Measurements from ENCODE around the gene MYO10. TPM values are rescaled to one million over a fixed set of nuclear protein-coding genes. Genes with fewer than 3 reads are reported as not detected.
"Not testable (repeated sequence)": the region's sequence is repeated elsewhere in the genome, so short reads cannot be mapped to it uniquely, and the experiment has no call there.

Gene MYO10
- not detected for total RNA-seq

DNA sequence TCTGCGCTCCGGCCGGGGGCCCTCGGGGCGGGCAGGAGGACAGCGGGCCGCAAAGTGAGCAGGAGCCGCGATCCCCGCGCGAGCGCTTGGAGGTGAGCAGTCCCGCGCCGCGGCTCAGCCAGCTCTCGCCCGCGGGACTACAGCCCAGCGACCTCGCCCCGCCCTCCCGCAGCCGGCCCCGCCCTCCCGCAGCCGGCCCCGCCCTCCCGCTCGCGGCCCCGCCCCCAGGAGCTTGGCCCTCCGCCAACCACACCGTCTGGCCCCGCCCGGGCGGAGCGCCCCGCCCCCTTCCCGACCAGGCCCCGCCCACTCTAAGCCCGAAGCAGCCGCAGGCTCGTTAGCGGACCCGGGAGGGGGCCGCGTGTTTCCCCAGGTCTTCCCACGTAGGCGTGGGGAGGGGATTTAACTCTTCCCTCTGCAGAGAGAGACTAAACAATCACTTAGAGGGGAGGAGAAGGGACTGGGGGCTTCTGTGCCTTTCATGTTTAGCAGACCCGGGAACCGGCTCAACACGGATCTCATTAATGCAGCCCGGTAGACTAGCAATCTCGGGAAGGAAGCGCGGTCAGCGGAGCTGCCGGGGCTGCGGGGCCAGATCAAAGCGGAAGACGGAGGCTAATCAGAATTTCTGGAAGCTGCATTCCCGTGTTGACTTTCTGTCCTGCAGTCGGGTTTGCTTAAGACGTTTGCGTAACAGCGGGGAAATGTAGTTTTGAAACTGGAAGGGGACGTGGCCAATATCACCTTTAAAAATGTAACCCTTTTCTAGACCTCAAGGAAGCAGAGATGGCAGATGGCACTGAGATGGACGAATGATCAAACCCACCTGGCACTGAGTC, at the start of gene MYO10:
Gene MYO10 (minus strand): TSS at position 139 of the 839 bp plus-strand sequence. CDS start 480 bp downstream, outside the sequence.
- H3K36me3 Mint-ChIP-seq: no peaks in the 10 kb centered on the region
- peaks cover 13% of the 10 kb centered on the region for H3K4me1 Mint-ChIP-seq
- POLR2A ChIA-PET: interaction anchor here (0.5 to 0.7 kb wide), 2 partner anchors 253 to 469 kb away, joined by 3 read pairs; no protein-coding TSS in a partner anchor
- H3K9me3 Mint-ChIP-seq: no peaks in the 10 kb centered on the region
- DNase-seq (peak; percentile 64), ATAC-seq (ENCODE audit: low read depth) (peak; percentile 83)
- H3K27me3 Mint-ChIP-seq: peaks cover 52% of the 10 kb centered on the region
- H3K27ac Mint-ChIP-seq: no peak within 1 kb of the TSS
- H3K4me3 Mint-ChIP-seq: peak within 1 kb of the TSS; percentile 72

DNA sequence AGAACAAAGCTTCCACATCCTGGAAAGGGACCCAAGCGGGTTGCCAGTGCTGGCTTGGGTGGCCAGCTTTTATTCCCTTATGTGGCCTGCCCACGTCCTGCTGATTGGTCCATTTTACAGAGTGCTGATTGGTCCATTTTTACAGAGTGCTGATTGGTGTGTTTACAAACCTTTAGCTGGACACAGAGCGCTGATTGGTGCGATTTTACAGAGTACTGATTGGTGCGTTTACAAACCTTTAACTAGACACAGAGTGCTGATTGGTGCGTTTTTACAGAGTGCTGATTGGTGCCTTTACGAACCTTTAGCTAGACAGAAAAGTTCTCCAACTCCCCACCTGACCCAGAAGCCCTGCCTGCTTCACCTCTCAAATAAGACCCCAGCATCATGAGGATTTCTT, 49.2 kb upstream of the MYO10 start:
- H3K36me3 Mint-ChIP-seq; DNase-seq; POLR2A ChIA-PET; H3K4me1 Mint-ChIP-seq; H3K9me3 Mint-ChIP-seq; ATAC-seq (ENCODE audit: low read depth); H3K4me3 Mint-ChIP-seq; H3K27me3 Mint-ChIP-seq; H3K27ac Mint-ChIP-seq: not testable (repeated sequence)

GRCh38 chr5:16983972-16984371, 47.9 kb upstream of the MYO10 start:
- Mint-ChIP-seq H3K4me3 (no peak overlapping the region), H3K27ac (no peak overlapping the region), H3K27me3 (no peaks in the 10 kb centered on the region), H3K36me3 (no peaks in the 10 kb centered on the region), H3K9me3 (no peaks in the 10 kb centered on the region), H3K4me1 (no peaks in the 10 kb centered on the region)
- POLR2A ChIA-PET: no interaction called here
- no peak for ATAC-seq (ENCODE audit: low read depth)
- DNase-seq: no peak

- Mint-ChIP-seq H3K36me3 (no peaks in the 10 kb centered on the region), H3K4me1 (no peaks in the 10 kb centered on the region)
Observed at GRCh38 chr5:16983022-16983639, 47.0 kb upstream of the MYO10 start.

GRCh38 chr5:16981700-16982099, 45.6 kb upstream of the MYO10 start:
- ATAC-seq (ENCODE audit: low read depth): no peak
- Mint-ChIP-seq H3K36me3 (no peaks in the 10 kb centered on the region), H3K27ac (no peak overlapping the region), H3K27me3 (no peaks in the 10 kb centered on the region), H3K4me1 (no peaks in the 10 kb centered on the region), H3K4me3 (no peak overlapping the region), H3K9me3 (no peaks in the 10 kb centered on the region)
- no peak for DNase-seq
- POLR2A ChIA-PET: no interaction called here

More at GRCh38 chr5:16983022-16983639, 47.0 kb upstream of the MYO10 start:
- DNase-seq (no peak), ATAC-seq (ENCODE audit: low read depth) (no peak)
- POLR2A ChIA-PET: no interaction called here
- H3K9me3 Mint-ChIP-seq: no peaks in the 10 kb centered on the region
- no peak overlapping the region for H3K4me3 Mint-ChIP-seq
- no peaks in the 10 kb centered on the region for H3K27me3 Mint-ChIP-seq
- no peak overlapping the region for H3K27ac Mint-ChIP-seq

- Mint-ChIP-seq H3K4me3 (no peak overlapping the region), H3K9me3 (no peaks in the 10 kb centered on the region), H3K36me3 (no peaks in the 10 kb centered on the region), H3K4me1 (no peaks in the 10 kb centered on the region), H3K27me3 (no peaks in the 10 kb centered on the region), H3K27ac (no peak overlapping the region)
- no peak for ATAC-seq (ENCODE audit: low read depth)
- POLR2A ChIA-PET: no interaction called here
- no peak for DNase-seq
Observed at GRCh38 chr5:16980983-16981382, 44.9 kb upstream of the MYO10 start.

GRCh38 chr5:16978296-16978695, 42.2 kb upstream of the MYO10 start:
- Mint-ChIP-seq H3K4me3 (no peak overlapping the region), H3K9me3 (no peaks in the 10 kb centered on the region), H3K27me3 (no peaks in the 10 kb centered on the region), H3K27ac (no peak overlapping the region), H3K36me3 (no peaks in the 10 kb centered on the region), H3K4me1 (no peaks in the 10 kb centered on the region)
- ATAC-seq (ENCODE audit: low read depth): no peak
- DNase-seq: no peak
- POLR2A ChIA-PET: no interaction called here

DNA sequence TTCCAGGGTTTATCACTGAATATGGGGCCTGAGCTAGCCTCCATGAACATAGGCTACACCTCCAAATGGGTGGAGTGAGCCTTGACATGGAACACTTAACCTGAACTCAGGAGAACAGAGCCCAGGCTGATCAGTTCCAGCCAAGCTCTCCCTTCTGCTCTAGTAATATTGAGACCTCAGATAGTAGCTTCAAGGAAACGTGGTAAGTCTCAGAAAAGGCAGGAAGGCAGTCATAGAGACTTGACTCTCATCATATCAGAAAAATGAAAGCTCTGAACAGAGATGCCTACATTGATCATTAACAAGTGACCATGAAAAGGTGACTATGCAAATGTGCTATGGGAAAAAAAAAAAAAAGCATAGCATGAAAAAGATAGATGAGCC, 40.5 kb upstream of the MYO10 start:
- POLR2A ChIA-PET: interaction anchor here (0.7 kb wide), 1 partner anchor 19 kb away, joined by 4 read pairs; no protein-coding TSS in a partner anchor
- Mint-ChIP-seq H3K9me3 (no peaks in the 10 kb centered on the region), H3K27ac (no peak overlapping the region), H3K36me3 (no peaks in the 10 kb centered on the region), H3K27me3 (no peaks in the 10 kb centered on the region), H3K4me3 (no peak overlapping the region), H3K4me1 (no peaks in the 10 kb centered on the region)
- DNase-seq: no peak
- no peak for ATAC-seq (ENCODE audit: low read depth)

- no peak overlapping the region for H3K4me3 Mint-ChIP-seq
- no peak overlapping the region for H3K27ac Mint-ChIP-seq
- H3K27me3 Mint-ChIP-seq: no peaks in the 10 kb centered on the region
Observed at GRCh38 chr5:16975950-16976624, 40.0 kb upstream of the MYO10 start.

GRCh38 chr5:16974981-16975380, 38.9 kb upstream of the MYO10 start:
- Mint-ChIP-seq H3K36me3 (no peaks in the 10 kb centered on the region), H3K4me1 (no peaks in the 10 kb centered on the region), H3K27ac (no peak overlapping the region), H3K27me3 (no peaks in the 10 kb centered on the region), H3K9me3 (no peaks in the 10 kb centered on the region), H3K4me3 (no peak overlapping the region)
- DNase-seq (no peak), ATAC-seq (ENCODE audit: low read depth) (no peak)
- POLR2A ChIA-PET: no interaction called here

More at GRCh38 chr5:16975950-16976624, 40.0 kb upstream of the MYO10 start:
- ATAC-seq (ENCODE audit: low read depth) (no peak), DNase-seq (no peak)
- POLR2A ChIA-PET: interaction anchor here (0.7 kb wide), 1 partner anchor 18 kb away, joined by 4 read pairs; no protein-coding TSS in a partner anchor
- Mint-ChIP-seq H3K9me3 (no peaks in the 10 kb centered on the region), H3K4me1 (no peaks in the 10 kb centered on the region), H3K36me3 (no peaks in the 10 kb centered on the region)

DNA sequence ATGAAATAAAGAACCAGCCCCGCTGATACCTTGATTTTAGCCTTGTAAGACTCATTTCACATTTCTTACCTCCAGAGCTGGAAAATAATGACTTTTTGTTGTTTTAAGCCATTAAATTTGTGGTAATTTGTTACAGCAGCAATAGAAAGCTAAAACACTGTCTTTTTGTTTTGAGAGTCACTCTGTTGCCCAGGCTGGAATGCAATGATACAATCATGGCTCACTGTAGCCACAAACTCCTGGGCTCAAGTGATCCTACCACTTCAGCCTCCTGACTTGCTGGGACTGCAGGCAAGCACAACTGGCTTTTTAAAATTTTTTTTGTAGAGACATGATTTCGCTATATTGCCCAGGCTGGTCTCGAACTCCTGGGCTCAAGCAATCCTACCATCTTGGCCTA, 34.7 kb upstream of the MYO10 start:
- Mint-ChIP-seq H3K4me3 (no peak overlapping the region), H3K27me3 (no peaks in the 10 kb centered on the region), H3K36me3 (no peaks in the 10 kb centered on the region), H3K27ac (no peak overlapping the region), H3K4me1 (no peaks in the 10 kb centered on the region), H3K9me3 (no peaks in the 10 kb centered on the region)
- DNase-seq: no peak
- POLR2A ChIA-PET: no interaction called here
- ATAC-seq (ENCODE audit: low read depth): no peak

DNA sequence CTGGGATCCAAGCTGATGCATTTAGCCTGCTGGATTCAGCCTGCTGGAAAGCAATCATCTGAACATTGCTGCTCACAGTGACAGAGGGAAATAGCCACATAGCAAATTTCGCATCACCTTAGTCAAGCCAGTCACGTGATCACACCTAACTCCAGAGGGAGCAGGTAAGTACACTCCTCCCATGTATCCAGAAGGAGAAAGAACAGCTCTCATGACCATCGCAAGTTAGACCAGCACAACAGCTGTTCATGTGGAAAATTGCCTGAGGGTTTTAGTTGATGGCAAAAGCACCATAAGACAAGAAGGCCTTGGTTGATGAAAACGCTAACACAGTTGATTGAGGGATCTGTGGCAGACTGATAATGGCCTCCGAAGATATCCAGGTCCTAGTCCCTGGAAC, 34.2 kb upstream of the MYO10 start:
- no peak overlapping the region for H3K4me3 Mint-ChIP-seq
- POLR2A ChIA-PET: no interaction called here
- DNase-seq (no peak), ATAC-seq (ENCODE audit: low read depth) (no peak)
- H3K36me3 Mint-ChIP-seq: no peaks in the 10 kb centered on the region
- no peaks in the 10 kb centered on the region for H3K27me3 Mint-ChIP-seq
- H3K27ac Mint-ChIP-seq: no peak overlapping the region
- no peaks in the 10 kb centered on the region for H3K9me3 Mint-ChIP-seq
- no peaks in the 10 kb centered on the region for H3K4me1 Mint-ChIP-seq

GRCh38 chr5:16965581-16965980, 29.5 kb upstream of the MYO10 start:
- Mint-ChIP-seq H3K4me1 (no peaks in the 10 kb centered on the region), H3K4me3 (no peak overlapping the region), H3K27ac (no peak overlapping the region), H3K27me3 (no peaks in the 10 kb centered on the region), H3K36me3 (no peaks in the 10 kb centered on the region), H3K9me3 (no peaks in the 10 kb centered on the region)
- DNase-seq: no peak
- POLR2A ChIA-PET: no interaction called here
- ATAC-seq (ENCODE audit: low read depth): no peak

GRCh38 chr5:16963821-16964220, 27.7 kb upstream of the MYO10 start:
- Mint-ChIP-seq H3K9me3 (no peaks in the 10 kb centered on the region), H3K27ac (no peak overlapping the region), H3K36me3 (no peaks in the 10 kb centered on the region), H3K4me3 (no peak overlapping the region), H3K4me1 (no peaks in the 10 kb centered on the region), H3K27me3 (no peaks in the 10 kb centered on the region)
- ATAC-seq (ENCODE audit: low read depth): no peak
- POLR2A ChIA-PET: no interaction called here
- no peak for DNase-seq

Data from activated naive CD8-positive, alpha-beta T cell treated with anti-CD3 and anti-CD28 coated beads, Interleukin-2, amount 10 ng/mL, durations not matched to agents 7 days and 5 days (primary cell).